ENCODE measurements around the gene GNPTAB. TPM values are rescaled to one million over a fixed set of nuclear protein-coding genes. Genes with fewer than 3 reads are reported as not detected.

GNPTAB gene
- total RNA-seq = 31.0 and 39.9 TPM in 2 replicates

DNA sequence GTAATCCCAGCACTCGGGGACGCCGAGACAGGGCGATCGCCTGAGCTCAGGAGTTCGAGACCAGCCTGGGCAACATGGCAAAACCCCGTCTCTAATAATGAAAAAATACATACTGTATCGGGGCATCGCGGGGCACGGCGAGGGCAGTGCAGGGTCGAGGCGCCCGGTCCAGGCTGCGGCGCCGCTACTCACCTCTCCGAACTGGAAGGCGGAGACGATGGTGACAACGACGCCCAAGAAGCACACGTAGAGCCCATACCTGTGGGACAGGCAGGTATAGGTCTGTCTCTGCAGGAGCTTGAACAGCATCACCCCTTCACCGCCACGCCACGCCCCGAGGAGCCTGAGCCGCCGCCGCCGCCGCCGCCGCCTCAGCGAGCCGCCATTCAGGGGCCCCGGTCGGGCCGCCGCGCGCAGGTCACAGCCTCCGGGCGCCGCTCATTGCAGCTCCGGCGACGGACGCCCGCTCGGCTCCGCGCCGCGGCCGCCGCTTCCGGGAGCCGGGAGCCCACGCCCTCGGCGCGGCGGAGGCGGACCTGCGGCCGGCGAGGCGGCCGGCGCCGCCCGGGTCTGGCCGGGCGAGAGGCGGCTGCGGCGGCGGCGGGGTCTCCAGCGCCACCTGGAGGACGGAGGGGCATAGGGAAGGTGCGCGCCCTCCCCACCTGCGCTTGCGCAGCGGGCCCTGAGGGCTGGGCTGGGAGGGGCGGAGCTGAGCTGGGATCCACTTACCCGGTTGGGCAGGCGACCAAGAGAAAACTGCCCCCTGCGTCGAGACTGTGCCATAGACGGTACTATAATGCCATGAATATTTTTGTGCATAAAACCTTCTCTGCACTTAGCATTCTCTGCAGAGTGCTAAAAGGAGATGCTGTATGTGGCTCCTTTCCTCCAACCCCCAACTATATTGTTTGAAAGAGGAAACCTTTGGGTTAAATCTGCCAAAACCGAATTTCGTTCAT, at the start of gene GNPTAB:
Gene GNPTAB, minus strand, starts transcription at position 593 of the 959 bp plus-strand sequence. Its CDS starts 284 bp downstream, at position 309.

DNA sequence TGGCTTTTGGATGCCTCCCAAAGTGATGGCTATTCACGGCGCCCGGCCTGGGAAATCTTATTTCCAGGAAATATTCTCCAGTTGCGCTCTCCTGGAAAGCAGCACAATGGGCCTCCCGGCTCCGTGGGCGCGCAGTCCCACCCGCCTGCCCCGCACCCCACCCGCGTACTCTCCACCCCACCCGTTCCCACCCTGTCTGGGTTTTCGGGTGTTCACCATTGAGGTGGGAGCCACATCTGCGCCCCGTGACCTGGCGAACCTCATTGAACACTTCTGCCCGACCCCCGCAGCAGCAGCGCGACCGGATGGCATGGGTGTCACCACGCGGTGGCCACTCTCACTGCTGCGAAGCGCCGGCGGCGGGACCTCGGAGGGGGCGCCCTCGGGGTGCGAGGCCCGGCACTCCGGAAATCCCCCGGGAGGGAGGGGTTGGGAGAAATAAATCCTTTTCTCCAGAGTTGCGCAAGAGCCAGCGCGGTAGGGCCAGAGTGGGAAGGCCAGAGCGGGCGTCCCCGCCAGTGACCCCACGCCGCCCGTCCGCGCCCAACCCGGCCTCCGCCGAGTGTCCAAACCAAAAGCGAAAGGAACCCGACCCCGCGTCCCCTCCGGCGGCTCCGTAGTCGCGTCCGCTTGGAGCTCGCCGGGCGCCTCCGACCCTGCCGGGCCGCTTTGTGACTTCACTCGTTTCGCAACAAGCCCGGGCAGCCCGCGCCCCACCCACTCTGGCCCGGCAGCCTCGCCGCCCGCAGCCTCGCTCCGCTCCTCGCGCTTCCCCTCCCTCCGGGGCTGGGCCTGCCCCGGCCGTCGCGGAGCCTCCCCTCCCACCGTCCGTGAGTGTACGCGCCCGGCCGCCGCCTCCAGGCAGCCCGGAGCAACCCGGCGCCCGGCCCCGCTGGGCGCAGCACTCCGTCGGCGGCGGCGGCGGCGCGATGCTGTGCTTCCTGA, 46.4 kb upstream of the GNPTAB start, which contains the start of gene DRAM1:
Gene DRAM1, plus strand, starts transcription at position 720 of the 945 bp plus-strand sequence. Its CDS starts 210 bp downstream, at position 930.

DNA sequence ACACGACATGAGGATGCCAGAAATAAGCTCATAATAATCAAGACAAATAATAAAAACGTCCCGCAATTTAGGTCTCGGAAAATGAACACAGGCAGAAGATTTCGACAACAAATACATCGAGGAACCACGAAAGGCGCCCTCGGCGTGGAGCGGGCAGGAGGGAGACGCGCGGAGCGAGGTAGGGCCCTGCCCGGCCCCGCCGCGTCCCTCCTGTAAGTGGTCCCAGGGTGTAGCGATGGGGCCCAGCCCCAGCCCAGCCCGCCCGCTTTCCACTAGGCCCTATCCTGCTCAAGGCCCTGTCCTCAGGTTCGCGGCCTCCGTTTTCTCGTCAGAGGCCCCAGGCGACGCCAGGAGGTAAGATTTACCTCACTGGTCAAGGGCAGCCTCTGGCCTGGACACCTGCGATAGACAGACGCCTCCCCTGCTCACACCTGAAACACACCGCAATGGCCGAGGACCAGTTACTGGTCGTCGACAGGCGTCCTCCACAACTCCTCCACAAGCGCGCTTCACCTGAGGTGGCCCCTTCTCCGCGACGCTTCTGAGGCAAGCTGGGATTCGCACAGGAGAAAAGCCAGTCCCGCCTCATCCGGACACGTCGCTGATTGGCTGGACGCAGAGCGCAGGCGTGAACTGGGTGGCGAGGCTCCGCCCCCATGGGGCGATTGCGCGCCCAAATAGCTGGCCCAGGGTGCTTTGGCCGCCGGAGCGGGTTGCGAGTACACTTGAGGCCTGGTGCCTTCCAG, 91.7 kb downstream of the GNPTAB start, which contains the start of gene SYCP3:
Gene SYCP3, minus strand, starts transcription at position 543 of the 746 bp plus-strand sequence. CDS start 1,527 bp downstream, outside the sequence.

DNA sequence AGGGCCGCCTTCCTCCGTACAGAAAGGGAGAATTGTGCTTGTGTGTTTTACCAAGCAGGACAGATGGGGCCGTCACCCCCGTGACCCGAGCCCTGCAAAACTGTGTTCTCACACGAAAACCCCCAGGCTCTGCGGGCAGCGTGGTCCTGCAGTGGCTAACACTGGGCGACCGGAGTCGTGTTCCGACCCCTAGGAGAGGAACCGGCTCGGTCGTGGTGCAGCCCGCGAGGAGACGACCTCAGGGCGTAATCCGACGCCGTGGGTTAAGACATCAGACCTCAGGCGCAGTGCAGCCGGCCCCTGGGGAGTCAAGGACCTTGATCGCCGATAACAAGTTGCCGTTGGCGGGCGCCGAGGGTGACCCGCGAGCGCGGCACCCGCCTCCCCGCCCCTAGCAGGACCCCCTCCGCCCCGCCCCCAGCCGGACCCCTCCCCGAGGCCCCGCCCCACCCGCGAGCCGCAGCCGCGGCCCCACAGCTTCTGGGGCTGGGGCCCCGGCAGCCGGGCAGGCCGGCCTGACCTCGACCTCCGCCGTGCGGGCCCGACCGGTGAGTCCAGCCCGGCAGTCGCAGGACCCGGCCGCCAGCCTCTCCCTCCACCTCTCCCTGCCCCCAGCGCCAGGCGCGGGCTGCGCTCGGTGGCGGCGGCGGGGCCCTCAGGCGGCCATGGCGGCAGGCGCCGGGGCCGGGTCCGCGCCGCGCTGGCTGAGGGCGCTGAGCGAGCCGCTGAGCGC, 133.4 kb downstream of the GNPTAB start, which contains the start of gene CHPT1:
Gene CHPT1, plus strand, starts transcription at position 444 of the 733 bp plus-strand sequence. Its CDS starts 222 bp downstream, at position 666.

Other genes with a start within 250 kb of the GNPTAB start
- not detected in 2 replicates for gene MYBPC1, start 236.0 kb downstream of the GNPTAB start, total RNA-seq
- gene CHPT1, start 133.3 kb downstream of the GNPTAB start, total RNA-seq = 49.6 and 60.9 TPM in 2 replicates
- under 0.01 and 0.11 TPM in 2 replicates for gene SYCP3, start 91.5 kb downstream of the GNPTAB start, total RNA-seq
- 32.2 and 59.6 TPM in 2 replicates for gene DRAM1, start 46.6 kb upstream of the GNPTAB start, total RNA-seq
- gene WASHC3, start 231.0 kb upstream of the GNPTAB start, total RNA-seq = 102 and 109 TPM in 2 replicates